NCI-H510A (cell line): ENCODE results near the gene TOGARAM2.
"Not testable (repeated sequence)": the region's sequence is repeated elsewhere in the genome, so short reads cannot be mapped to it uniquely, and the experiment has no call there.

Experiments used
- DNase-seq: peaks from one replicate; lab custom pipeline; 2025; lab: John Stamatoyannopoulos, UW

TOGARAM2 gene

DNA sequence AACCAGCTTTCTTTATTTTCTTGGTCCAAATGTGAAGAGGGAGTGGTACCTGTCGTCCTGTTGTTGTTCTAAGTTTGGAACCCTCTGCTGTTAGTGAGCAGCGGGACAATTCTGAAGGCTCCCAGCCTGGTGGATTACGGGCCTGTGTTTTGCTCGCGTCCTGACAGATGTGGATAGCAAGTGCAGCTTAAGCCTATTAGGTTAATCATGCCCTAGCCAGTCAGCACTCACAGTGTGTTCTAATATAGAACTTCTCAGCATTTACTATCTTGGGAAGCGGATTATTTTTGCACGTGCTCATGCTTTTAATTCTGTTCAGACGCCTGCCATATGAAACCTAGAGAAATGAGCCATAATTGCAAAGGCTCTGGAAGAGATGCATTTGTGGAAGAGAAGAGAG is 93.3 kb downstream of the TOGARAM2 start, which contains the start of gene PCARE:
Gene PCARE, minus strand, starts transcription at position 113 of the 400 bp plus-strand sequence. CDS start 262 bp downstream, outside the sequence.
- DNase-seq: no peak

DNA sequence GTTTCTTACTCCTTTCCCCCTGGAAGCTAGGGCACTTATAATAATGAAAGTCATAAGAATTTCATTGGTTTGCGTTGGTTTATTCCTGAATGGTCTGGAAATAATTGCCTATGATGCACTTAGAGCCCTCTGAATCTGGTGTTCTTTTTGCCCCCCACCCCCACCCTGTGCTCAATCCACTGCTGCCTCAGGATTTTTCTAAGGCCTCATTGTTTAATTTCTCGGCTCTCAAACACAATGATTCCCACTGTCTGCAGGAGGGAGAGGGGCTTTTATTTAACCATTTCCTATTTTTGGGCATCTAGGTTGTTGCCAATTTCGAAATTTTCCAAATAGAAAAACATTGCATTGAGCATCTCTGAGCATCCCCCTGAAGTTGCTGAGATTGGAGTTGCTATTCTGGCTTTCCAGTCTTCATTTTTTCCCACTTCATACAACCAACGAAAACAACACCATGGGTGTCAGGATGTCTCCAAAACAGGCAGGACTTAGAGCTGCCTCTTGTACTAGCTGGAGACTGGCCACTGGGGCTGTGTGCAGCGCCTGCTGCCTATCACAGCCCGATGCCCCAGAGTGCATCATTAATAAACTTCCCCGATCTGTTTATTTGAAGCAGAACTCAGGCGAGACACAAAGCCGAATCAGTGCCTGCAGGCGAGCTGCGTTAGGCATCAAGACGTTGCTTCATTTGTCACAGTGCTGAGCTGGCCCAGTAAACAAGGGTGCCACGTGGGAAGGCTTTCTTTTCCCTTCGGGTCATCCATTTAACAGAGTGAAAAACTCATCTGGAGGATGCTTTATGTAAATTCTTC is 95.0 kb downstream of the TOGARAM2 start:
- DNase-seq: no peak

DNA sequence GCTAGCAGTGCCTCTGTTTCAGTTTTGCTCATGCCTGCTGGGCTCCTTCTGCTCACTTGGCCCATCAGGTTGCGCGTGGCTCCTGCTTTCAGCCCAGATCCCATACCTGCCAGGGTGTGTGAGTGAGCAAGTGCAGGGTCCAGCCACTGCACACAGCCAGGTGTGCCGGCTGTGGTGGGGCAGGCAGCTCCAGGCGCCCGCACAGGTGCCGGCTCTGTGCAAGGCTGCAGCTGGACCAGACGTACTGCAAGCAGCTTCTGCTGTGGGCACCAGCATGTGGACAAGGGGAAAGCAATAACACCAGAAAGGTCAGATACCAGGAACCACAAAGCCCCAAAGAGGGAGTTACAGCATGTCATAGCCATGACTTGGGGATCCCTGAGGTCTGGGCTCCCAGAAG is 98.8 kb downstream of the TOGARAM2 start:
- no peak for DNase-seq

DNA sequence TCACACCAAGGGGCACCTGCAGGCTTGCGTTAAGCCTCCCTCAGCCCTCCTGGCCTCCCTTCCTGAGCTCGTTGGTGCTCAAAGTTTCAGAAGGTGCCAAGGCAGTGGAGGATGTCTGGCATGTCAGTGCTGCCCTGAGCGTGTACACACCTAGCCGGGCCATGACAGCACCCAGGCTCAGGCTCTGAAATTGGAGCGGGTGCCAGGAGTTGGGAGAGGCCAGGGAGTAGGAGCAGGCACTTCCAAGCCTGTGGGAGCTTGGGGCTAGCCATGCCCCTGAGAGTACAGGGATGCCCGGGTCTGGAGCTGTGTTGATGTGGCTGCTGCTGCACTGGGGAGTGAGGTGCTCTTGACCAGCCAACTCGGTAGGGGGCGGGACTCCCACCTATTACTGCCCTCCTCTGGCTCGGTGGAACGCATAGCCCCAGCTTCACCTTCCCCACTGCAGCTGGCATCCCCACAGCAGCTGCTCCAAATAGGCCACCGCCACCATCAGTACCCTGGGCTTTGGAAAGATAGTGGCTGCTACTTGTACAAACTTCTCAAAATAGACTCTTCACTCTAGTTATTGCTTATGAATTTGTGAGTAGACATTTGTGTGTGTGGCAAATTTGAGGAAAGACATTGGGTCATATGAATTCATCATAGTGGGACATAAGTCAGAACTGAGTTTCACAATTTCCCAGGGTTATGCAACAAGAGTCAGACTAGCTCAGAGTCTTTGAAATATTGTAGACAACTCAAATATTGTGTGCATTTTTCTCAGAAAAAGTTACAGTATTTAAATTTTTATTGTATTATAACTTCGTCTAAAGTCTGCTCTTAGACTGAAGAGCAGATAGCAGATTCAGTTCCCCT is 100.0 kb downstream of the TOGARAM2 start:
- no peak for DNase-seq

DNA sequence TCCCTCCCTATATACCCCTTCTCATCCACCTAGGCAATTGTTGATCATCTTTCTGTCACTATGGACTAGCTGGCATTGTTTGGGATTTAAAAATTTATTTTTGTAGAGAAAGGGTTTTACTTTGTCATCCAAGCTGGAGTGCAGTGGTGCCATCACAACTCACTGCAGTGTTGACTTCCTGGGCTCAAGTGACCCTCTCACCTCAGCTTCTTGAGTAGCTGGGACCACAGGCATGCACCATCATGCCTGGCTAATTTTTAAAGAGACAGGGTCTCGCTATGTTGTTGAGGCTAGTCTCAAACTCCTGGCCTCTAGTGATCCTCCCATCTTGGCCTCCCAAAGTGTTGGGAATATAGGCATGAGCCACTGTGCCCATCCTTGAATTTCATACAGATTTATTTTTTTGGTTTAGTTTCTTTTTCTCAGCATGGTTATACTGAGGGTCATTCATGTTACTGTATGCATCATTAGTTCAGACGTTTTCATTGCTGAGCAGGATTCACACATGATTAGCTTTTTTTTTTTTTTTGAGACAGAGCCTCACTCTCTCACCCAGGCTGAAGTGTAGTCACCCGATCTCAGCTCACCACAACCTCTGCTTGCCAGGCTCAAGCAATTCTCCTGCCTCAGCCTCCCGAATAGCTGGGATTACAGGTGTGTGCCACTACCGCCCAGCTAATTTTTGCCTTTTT is 101.9 kb downstream of the TOGARAM2 start:
- DNase-seq: no peak

DNA sequence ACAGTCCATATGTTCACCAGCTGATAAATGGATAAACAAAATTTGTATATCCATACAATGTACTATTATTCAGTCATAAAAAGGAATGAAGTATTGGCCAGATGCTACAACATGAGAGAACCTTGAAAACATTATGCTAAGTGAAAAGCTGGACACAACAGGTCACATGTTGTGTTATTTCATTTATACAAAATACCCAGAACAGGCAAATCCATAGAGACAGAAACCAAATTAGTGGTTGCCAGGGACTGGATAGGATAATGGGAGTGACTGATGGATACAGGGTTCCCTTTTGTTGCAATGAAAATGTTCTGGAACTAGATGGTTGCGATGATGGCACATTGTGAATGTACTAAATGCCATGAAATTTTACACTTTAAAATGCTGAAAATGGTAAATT is 103.5 kb downstream of the TOGARAM2 start:
- DNase-seq: no peak

DNA sequence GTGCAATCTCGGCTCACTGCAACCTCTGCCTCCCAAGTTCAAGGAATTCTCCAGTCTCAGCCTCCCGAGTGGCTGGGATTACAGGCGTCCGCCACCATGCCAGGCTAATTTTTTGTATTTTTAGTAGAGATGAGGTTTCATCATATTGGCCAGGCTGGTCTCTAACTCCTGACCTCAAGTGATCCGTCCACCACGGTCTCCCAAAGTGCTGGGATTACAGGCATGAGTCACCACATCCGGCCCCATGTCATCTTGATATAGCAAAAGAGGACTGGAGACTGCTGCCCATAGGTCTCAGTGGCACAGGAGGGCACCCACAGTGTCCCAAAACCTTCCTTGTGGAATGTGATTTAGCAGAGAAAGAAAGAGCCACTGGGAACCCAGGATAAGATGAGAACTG is 109.2 kb downstream of the TOGARAM2 start:
- DNase-seq: not testable (repeated sequence)

DNA sequence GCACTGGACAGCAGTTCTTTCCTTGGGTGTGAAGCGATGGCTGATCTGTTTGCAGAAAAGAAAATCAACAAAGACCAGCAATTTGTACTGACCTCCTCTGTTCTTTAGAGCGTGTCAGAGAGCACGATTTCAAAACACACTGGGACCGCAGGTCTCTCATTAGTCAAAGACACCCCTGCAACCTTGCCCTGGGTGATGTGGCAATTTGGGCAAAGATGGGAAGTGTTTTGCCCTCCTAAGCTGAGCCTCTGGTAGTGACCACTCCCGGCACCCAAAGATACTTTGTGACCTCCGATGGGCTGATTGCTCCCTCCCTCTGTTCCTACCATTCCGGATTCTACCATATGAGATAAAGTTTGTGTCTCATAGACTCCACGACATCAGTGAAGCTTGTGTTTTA is 115.9 kb downstream of the TOGARAM2 start:
- DNase-seq: no peak

DNA sequence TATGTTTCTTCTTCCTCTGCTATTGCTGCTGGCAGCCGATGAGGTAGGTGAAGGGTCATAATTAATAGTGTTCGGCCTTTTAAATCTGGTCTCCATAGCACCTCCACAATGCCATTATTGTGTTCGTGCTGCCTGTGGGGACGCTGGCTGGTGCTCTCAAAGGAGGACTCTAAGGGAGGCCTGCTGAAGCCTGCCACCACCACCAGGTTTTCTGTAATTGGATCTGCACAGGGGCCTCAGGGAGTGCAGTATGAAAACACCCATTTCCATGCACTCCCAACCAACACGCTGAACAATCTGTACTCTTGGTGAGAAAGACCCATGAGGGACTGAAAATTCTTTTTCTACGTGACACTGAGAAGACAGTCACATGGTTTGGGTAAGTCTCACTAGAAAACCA is 116.5 kb downstream of the TOGARAM2 start:
- DNase-seq: no peak

DNA sequence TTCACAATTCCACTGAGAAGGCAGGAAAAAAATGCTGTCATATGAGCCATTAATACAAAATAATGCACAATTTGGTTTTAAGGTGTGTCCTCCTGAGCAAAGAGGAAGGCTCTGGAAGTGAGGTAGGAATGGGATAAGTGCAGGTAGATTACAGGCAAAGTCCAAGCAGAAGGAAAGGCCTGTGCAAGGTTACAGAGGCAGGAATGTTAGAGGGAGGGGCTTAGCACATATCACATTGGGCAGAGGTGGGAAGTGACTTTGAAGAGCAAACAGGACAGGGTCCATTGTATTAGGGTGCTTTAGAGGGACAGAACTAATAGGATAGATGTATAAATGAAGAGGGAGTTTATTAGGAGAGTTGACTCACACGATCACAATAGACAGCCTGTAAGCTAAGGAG is 119.5 kb downstream of the TOGARAM2 start:
- DNase-seq: no peak
